Smooth muscle cell (in vitro differentiated cells): Measurements from ENCODE around the gene ODAD2. TPM values are rescaled to one million over a fixed set of nuclear protein-coding genes. Genes with fewer than 3 reads are reported as not detected.

ENCODE experiments used
- DNase-seq: peaks from one replicate; lab custom pipeline; 2025; ENCODE audit not compliant: unreplicated experiment; lab: John Stamatoyannopoulos, UW
- H2AFZ ChIP-seq: fragments of 200-600 bp; sonication (generic); 2 replicates; pipeline ENCODE4 v1.6.0; 2016; ENCODE audit warnings: antibody characterized with exemption, low read depth, mild to moderate bottlenecking
- H3F3A ChIP-seq: fragments of 200-600 bp; sonication (generic); 2 replicates; pipeline ENCODE4 v1.6.0; 2017; ENCODE audit warnings: antibody characterized with exemption, low read depth
- H3K27ac ChIP-seq: fragments of 200-600 bp; sonication (generic); 2 replicates; pipeline ENCODE4 v1.5.1; 2016; ENCODE audit warnings: low read depth, mild to moderate bottlenecking
- H3K27me3 ChIP-seq: fragments of 200-600 bp; sonication (generic); 2 replicates; pipeline ENCODE4 v1.6.1; 2016; ENCODE audit warnings: low read depth, mild to moderate bottlenecking
- H3K36me3 ChIP-seq: fragments of 200-600 bp; sonication (generic); 2 replicates; pipeline ENCODE4 v1.5.1; 2016; ENCODE audit warnings: low read depth
- H3K4me1 ChIP-seq: fragments of 200-600 bp; sonication (generic); 2 replicates; pipeline ENCODE4 v1.5.1; 2016; ENCODE audit warnings: low read depth
- H3K4me2 ChIP-seq: fragments of 200-600 bp; sonication (generic); 2 replicates; pipeline ENCODE4 v1.6.0; 2016; ENCODE audit warnings: mild to moderate bottlenecking
- H3K4me3 ChIP-seq: fragments of 200-600 bp; sonication (generic); 2 replicates; pipeline ENCODE4 v1.5.1; 2016; ENCODE audit warnings: mild to moderate bottlenecking
- H3K79me2 ChIP-seq: fragments of 200-600 bp; sonication (generic); 2 replicates; pipeline ENCODE4 v1.6.0; 2016; ENCODE audit warnings: low read depth, mild to moderate bottlenecking
- H3K9ac ChIP-seq: fragments of 200-600 bp; sonication (generic); 2 replicates; pipeline ENCODE4 v1.6.0; 2016; ENCODE audit warnings: low read depth
- H3K9me3 ChIP-seq: fragments of 200-600 bp; sonication (generic); replicated peaks from 2 replicates; pipeline ENCODE4 v1.5.1; 2016; ENCODE audit warnings: low read depth
- H4K20me1 ChIP-seq: fragments of 200-600 bp; sonication (generic); 2 replicates; pipeline ENCODE4 v1.6.0; 2016; ENCODE audit warnings: low read depth
- WGBS: methylation state at CpG from one replicate; pipeline ENCODE4 v1.1.7; 2016; ENCODE audit warnings: low lambda C conversion rate; 5-methylcytosine and 5-hydroxymethylcytosine counted together
- polyA plus RNA-seq: library from polyadenylated mRNA; unstranded; fragments of >200 nt; fragmentation: Nextera tagmentation; extraction: Ambion mirVana; gene quantifications from 2 replicates; pipeline ENCODE4 v1.2.1, GENCODE V29; 2016
- total RNA-seq: library from RNA; depleted of rRNA; stranded (reverse); fragments of >200 nt; gene quantifications from 2 replicates; pipeline ENCODE4 v1.2.3, GENCODE V29; 2014
- TF ChIP-seq, protein P1 (sequence below): fragments of 200-600 bp; sonication (generic); IDR thresholded peaks from 2 replicates; pipeline ENCODE4 v1.5.1; 2017; ENCODE audit warnings: borderline replicate concordance, mild to moderate bottlenecking, antibody characterized with exemption; ENCODE audit not compliant: insufficient read depth, poor library complexity, severe bottlenecking

ODAD2 gene
- total and polyA plus RNA-seq, 2 experiments from 2014 or later: 0.45 TPM; not detected in 1

DNA sequence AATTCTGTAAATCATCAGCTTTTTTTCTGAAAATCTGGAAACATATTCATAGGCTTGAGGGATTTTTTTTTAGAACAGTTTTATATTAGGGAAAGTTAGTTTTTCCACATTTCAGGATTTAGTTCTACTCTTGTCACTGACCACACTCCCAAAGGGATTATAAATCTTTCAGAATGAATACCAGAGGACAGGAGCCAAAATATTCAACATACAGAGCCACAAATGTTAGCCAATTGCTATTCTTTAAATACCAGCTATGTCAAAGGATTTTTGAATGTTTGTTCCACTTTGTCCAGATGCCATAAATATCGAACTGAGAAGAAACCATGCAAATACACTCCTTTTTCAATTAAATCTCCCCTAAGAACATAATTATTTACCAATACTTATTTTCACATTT lies 50.7 kb downstream of the ODAD2 start:
- Histone ChIP-seq H3K4me3 (no peak overlapping the region), H3F3A (no peaks in the 10 kb centered on the region), H3K36me3 (no peaks in the 10 kb centered on the region), H3K4me1 (no peaks in the 10 kb centered on the region), H4K20me1 (no peaks in the 10 kb centered on the region), H2AFZ (no peak overlapping the region), H3K27me3 (no peaks in the 10 kb centered on the region), H3K9me3 (no peaks in the 10 kb centered on the region), H3K27ac (no peak overlapping the region), H3K9ac (no peak overlapping the region), H3K4me2 (no peak overlapping the region), H3K79me2 (no peaks in the 10 kb centered on the region)
- TF ChIP-seq, protein P1, sequence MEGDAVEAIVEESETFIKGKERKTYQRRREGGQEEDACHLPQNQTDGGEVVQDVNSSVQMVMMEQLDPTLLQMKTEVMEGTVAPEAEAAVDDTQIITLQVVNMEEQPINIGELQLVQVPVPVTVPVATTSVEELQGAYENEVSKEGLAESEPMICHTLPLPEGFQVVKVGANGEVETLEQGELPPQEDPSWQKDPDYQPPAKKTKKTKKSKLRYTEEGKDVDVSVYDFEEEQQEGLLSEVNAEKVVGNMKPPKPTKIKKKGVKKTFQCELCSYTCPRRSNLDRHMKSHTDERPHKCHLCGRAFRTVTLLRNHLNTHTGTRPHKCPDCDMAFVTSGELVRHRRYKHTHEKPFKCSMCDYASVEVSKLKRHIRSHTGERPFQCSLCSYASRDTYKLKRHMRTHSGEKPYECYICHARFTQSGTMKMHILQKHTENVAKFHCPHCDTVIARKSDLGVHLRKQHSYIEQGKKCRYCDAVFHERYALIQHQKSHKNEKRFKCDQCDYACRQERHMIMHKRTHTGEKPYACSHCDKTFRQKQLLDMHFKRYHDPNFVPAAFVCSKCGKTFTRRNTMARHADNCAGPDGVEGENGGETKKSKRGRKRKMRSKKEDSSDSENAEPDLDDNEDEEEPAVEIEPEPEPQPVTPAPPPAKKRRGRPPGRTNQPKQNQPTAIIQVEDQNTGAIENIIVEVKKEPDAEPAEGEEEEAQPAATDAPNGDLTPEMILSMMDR: no peak
- DNase-seq: no peak
- WGBS: 80% methylated on average over 1 of the region's 1 CpG

DNA sequence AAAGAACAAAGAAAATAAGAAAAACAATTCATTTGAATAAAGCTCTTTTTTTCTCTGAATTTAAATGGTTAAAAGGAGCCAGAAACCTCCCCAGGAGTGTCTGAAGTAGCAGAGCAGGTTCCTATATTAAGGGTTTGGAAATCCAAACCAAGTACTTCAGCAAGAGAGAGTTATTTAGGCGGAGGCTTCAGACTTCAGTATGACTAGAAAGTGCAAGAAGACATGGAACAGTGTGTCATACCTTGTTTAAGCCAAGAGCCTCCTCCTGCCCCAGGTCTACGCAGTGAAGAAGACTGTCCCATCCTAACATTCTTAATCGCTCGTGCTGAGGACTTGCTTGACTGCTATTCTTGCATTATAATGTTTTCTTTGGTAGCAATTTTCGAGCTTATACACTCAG lies 51.3 kb downstream of the ODAD2 start:
- DNase-seq: no peak
- H3K79me2 ChIP-seq: no peaks in the 10 kb centered on the region
- no peak overlapping the region for H3K4me2 ChIP-seq
- H3K27me3 ChIP-seq: no peaks in the 10 kb centered on the region
- no peak overlapping the region for H3K9ac ChIP-seq
- 87% methylated on average over 5 of the region's 5 CpGs for WGBS
- H3F3A ChIP-seq: no peaks in the 10 kb centered on the region
- H3K27ac ChIP-seq: no peak overlapping the region
- H3K4me3 ChIP-seq: no peak overlapping the region
- H4K20me1 ChIP-seq: no peaks in the 10 kb centered on the region
- no peak overlapping the region for H2AFZ ChIP-seq
- H3K9me3 ChIP-seq: no peaks in the 10 kb centered on the region
- H3K36me3 ChIP-seq: no peaks in the 10 kb centered on the region
- TF ChIP-seq, protein P1: no peak
- no peaks in the 10 kb centered on the region for H3K4me1 ChIP-seq

DNA sequence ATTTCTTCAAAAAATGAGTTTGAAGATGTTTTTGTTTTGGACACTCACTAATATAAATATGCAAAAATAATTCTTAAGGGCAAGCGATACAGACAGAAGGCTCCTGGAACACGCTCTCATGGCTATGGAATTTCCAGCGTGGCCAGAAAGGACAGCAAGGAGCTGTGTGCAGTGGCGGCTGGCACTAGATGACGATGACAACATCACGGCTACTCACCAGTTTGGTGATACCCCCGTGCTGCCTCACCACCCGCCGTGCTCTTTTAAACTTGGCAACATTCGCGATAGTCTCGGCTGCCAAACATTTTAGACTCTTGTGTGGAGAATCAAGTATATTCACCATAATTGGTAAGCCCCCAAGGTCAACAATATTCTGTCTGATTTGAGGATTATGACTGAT lies 54.9 kb downstream of the ODAD2 start:
- Histone ChIP-seq H3K4me2 (no peak overlapping the region), H3K79me2 (no peaks in the 10 kb centered on the region), H3K9me3 (no peaks in the 10 kb centered on the region), H3K4me1 (no peaks in the 10 kb centered on the region), H3K36me3 (no peaks in the 10 kb centered on the region), H3K27ac (no peak overlapping the region), H3K9ac (no peak overlapping the region), H3K4me3 (no peak overlapping the region), H4K20me1 (no peaks in the 10 kb centered on the region), H3F3A (no peaks in the 10 kb centered on the region), H2AFZ (no peak overlapping the region), H3K27me3 (no peaks in the 10 kb centered on the region)
- TF ChIP-seq, protein P1: no peak
- 94% methylated on average over 12 of the region's 12 CpGs for WGBS
- no peak for DNase-seq

DNA sequence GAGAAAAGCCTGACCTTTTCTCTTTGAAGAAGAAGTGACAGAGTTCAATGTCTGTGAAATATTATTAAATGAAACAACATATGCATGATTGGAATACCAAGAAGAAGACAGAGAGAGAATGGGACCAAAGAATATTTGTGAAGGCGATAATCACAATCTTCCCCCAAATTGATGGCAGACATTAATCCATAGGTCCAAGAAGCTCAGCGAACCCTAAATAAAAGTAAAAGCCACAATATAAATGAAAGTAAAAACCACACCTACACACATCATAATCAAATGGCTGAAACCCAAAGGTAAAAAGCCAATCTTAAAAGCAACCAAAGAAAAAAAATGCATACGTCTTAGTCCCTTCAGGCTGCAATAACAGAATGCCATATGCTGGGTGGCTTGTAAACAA lies 84.0 kb downstream of the ODAD2 start:
- no peak overlapping the region for H3K27ac ChIP-seq
- H3F3A ChIP-seq: no peaks in the 10 kb centered on the region
- H3K4me3 ChIP-seq: no peak overlapping the region
- H3K4me1 ChIP-seq: peaks cover 8% of the 10 kb centered on the region
- no peak for DNase-seq
- no peak overlapping the region for H2AFZ ChIP-seq
- H4K20me1 ChIP-seq: no peaks in the 10 kb centered on the region
- no peaks in the 10 kb centered on the region for H3K9me3 ChIP-seq
- no peaks in the 10 kb centered on the region for H3K79me2 ChIP-seq
- no peak overlapping the region for H3K4me2 ChIP-seq
- TF ChIP-seq, protein P1: no peak
- H3K36me3 ChIP-seq: no peaks in the 10 kb centered on the region
- WGBS: 91% methylated on average over 3 of the region's 3 CpGs
- H3K27me3 ChIP-seq: no peaks in the 10 kb centered on the region
- no peak overlapping the region for H3K9ac ChIP-seq
